Muscle layer of duodenum (tissue), 2 donors: ENCODE data around the gene MAPK11.

ENCODE experiments used
- H3K27ac ChIP-seq: one replicate; pipeline ENCODE4 v1.7.0; 2013; ENCODE audit warnings: mild to moderate bottlenecking, low read length
- H3K27me3 ChIP-seq: one replicate; pipeline ENCODE4 v1.7.0; 2013; ENCODE audit warnings: low read depth, mild to moderate bottlenecking, control low read depth, low read length
- H3K36me3 ChIP-seq, 2 donors: one replicate each; pipeline ENCODE4 v1.7.0; 2013; ENCODE audit warnings: low read length in 2 of 2, control low read depth in 1 of 2, mild to moderate bottlenecking in 1 of 2; ENCODE audit not compliant: insufficient read depth in 2 of 2, control insufficient read depth in 1 of 2
- H3K4me1 ChIP-seq, 2 donors: one replicate each; pipeline ENCODE4 v1.7.0; 2013; ENCODE audit warnings: low read length in 2 of 2, mild to moderate bottlenecking in 2 of 2, control low read depth in 1 of 2, moderate library complexity in 1 of 2; ENCODE audit not compliant: insufficient read depth in 2 of 2, control insufficient read depth in 1 of 2
- H3K4me3 ChIP-seq, 2 donors: one replicate each; pipeline ENCODE4 v1.7.0; 2013; ENCODE audit warnings: low read length in 2 of 2, low read depth in 1 of 2, mild to moderate bottlenecking in 1 of 2
- H3K9me3 ChIP-seq, 2 donors: one replicate each; pipeline ENCODE4 v1.7.0; 2013; ENCODE audit warnings: low read length in 2 of 2, control low read depth in 1 of 2, mild to moderate bottlenecking in 1 of 2; ENCODE audit not compliant: control insufficient read depth in 1 of 2
- donor health status: healthy.

MAPK11 gene

GRCh38 chr22:50232481-50233151 lies 37.6 kb downstream of the MAPK11 start:
- Histone ChIP-seq H3K27ac (no peak overlapping the region), H3K36me3 (peaks cover 5 to 51% of the 10 kb centered on the region in 2 donors), H3K4me1 (peaks cover 0 to 3% of the 10 kb centered on the region in 2 donors), H3K9me3 (no peaks in the 10 kb centered on the region), H3K27me3 (no peaks in the 10 kb centered on the region), H3K4me3 (no peak overlapping the region)

GRCh38 chr22:50229370-50229769 lies 40.8 kb downstream of the MAPK11 start:
- peaks cover 12 to 67% of the 10 kb centered on the region in 2 donors for H3K36me3 ChIP-seq
- H3K4me3 ChIP-seq = no peak overlapping the region
- no peaks in the 10 kb centered on the region for H3K4me1 ChIP-seq
- H3K27ac ChIP-seq = no peak overlapping the region
- no peaks in the 10 kb centered on the region for H3K27me3 ChIP-seq
- no peaks in the 10 kb centered on the region for H3K9me3 ChIP-seq

- Histone ChIP-seq H3K9me3 (no peaks in the 10 kb centered on the region), H3K27me3 (no peaks in the 10 kb centered on the region), H3K4me1 (no peaks in the 10 kb centered on the region), H3K4me3 (no peak overlapping the region), H3K36me3 (peaks cover 16 to 69% of the 10 kb centered on the region in 2 donors), H3K27ac (no peak overlapping the region)
These were observed 41.8 kb downstream of the MAPK11 start for GRCh38 chr22:50228366-50228765.

DNA sequence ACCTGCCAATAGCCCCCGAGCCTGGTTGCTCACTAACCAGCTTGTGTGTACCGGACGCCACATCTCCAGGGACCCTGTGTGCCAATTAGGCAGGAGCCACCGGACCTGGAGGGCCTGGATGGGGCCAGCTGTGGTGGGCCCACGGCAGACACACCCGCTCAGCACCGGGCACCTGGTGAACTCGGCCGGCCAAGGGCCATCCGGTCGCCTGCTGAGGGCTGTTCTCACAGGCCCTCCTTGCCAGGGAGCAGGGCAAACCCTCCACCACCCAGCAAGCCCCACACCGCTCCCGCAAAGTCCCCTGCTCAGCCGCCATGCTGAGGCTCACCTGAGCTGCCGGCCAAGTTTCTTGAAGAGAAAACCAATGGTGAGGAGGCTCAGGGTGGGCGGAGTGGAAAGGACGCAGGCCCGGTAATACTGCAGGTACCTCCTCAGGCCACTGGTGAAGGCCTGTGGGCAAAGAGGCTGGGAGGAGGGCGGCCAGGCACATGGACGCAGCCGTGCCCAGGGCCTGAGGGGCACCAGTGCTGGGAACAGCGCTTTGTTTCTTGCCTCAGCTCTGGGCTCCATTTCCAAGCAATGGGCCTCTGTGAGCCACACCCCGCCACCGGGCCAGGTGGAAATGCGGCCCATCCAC lies 42.5 kb downstream of the MAPK11 start:
- H3K27me3 ChIP-seq = no peaks in the 10 kb centered on the region
- no peak overlapping the region for H3K27ac ChIP-seq
- no peaks in the 10 kb centered on the region for H3K9me3 ChIP-seq
- H3K36me3 ChIP-seq = peaks cover 22 to 69% of the 10 kb centered on the region in 2 donors
- H3K4me3 ChIP-seq = no peak overlapping the region
- no peaks in the 10 kb centered on the region for H3K4me1 ChIP-seq

DNA sequence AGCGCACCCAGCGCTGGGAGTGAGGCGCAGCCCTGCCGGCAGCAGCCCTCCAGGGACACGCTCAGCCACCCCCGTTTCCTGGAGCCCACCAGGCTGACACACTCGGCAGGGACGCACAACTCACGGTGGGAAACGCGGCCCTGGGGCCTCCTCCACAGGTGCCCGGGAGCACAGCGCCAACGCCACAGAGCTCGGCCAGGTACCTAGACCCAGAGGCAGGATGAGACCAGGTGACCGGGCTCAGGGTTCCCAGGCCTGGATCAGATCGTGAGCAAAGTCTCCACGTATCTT lies 43.4 kb downstream of the MAPK11 start:
- peaks cover 30 to 70% of the 10 kb centered on the region in 2 donors for H3K36me3 ChIP-seq

GRCh38 chr22:50226063-50226874 lies 43.9 kb downstream of the MAPK11 start:
- H3K36me3 ChIP-seq = peaks cover 31 to 75% of the 10 kb centered on the region in 2 donors
- no peaks in the 10 kb centered on the region for H3K27me3 ChIP-seq
- no peaks in the 10 kb centered on the region for H3K4me1 ChIP-seq
- H3K4me3 ChIP-seq = no peak overlapping the region
- no peak overlapping the region for H3K27ac ChIP-seq
- no peaks in the 10 kb centered on the region for H3K9me3 ChIP-seq

More for the DNA sequence above, 43.4 kb downstream of the MAPK11 start:
- Histone ChIP-seq H3K27me3 (no peaks in the 10 kb centered on the region), H3K4me3 (no peak overlapping the region), H3K27ac (no peak overlapping the region), H3K9me3 (no peaks in the 10 kb centered on the region), H3K4me1 (no peaks in the 10 kb centered on the region)

DNA sequence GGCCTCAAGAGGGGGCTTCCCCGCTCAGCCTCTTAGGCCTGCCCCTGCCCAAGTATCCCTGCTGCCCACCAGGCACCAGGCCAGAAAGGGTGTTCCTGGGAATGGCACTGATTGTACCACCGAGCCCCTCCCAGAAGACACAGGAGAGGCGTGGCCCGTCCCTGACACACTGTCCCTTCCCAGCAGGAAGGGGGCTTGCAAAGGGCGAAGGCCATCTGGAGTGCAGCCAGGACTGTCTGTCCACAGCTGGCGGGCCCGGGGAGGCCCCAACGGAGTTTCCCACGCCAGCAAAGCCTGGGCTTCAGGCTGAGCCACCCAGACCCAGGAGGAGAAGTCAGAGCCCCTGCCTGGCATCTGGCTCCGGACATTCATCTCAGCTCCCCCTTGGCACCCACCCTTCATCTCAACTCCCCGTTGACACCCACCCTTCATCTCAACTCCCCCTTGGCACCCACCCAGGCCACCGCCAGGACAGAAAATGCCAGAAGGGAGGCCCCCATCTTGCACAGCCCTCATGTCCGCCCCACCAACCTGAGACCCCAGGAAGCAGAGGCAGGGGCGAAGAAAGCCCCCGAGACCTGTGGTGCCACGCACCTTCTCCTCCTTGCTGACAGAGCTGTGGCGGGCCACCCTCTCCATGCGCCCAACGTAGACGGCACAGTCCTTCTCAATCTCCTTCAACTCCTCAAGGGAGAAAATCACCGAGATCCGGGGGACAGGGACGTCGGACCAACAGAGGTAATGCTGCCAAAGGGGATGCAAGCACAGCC lies 44.8 kb downstream of the MAPK11 start:
- Histone ChIP-seq H3K36me3 (peaks cover 40 to 84% of the 10 kb centered on the region in 2 donors), H3K27me3 (no peaks in the 10 kb centered on the region), H3K9me3 (no peaks in the 10 kb centered on the region), H3K4me3 (no peak overlapping the region), H3K27ac (no peak overlapping the region), H3K4me1 (no peaks in the 10 kb centered on the region)

- no peak overlapping the region for H3K4me3 ChIP-seq
- H3K27me3 ChIP-seq = no peaks in the 10 kb centered on the region
- H3K27ac ChIP-seq = no peak overlapping the region
- H3K36me3 ChIP-seq = peaks cover 36 to 85% of the 10 kb centered on the region in 2 donors
- H3K4me1 ChIP-seq = peaks cover 0 to 8% of the 10 kb centered on the region in 2 donors
- no peaks in the 10 kb centered on the region for H3K9me3 ChIP-seq
These were observed 46.1 kb downstream of the MAPK11 start for GRCh38 chr22:50224071-50224470.

DNA sequence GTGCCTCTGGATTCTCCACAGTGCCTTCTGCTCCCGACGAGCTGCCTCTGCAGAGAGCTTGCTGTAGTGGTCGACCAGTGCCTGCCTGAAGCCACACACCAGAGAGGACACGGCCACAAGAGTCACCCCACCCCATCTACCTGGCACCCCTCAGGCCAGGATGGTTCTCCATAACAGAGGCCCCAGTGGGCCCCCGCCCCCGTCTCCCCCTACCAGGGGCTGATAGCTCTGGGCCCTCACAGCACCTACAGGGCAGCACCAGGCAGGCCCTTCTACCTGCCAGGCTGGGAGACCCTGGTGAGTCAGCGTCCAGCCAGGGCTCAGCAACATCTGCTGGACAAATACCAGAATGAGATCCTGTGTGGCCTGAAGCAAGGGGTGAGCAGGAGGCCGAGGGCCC lies 47.7 kb downstream of the MAPK11 start:
- H3K27me3 ChIP-seq = no peaks in the 10 kb centered on the region
- no peak overlapping the region for H3K4me3 ChIP-seq
- H3K9me3 ChIP-seq = no peaks in the 10 kb centered on the region
- peaks cover 36 to 85% of the 10 kb centered on the region in 2 donors for H3K36me3 ChIP-seq
- H3K4me1 ChIP-seq = peaks cover 0 to 9% of the 10 kb centered on the region in 2 donors
- H3K27ac ChIP-seq = no peak overlapping the region

DNA sequence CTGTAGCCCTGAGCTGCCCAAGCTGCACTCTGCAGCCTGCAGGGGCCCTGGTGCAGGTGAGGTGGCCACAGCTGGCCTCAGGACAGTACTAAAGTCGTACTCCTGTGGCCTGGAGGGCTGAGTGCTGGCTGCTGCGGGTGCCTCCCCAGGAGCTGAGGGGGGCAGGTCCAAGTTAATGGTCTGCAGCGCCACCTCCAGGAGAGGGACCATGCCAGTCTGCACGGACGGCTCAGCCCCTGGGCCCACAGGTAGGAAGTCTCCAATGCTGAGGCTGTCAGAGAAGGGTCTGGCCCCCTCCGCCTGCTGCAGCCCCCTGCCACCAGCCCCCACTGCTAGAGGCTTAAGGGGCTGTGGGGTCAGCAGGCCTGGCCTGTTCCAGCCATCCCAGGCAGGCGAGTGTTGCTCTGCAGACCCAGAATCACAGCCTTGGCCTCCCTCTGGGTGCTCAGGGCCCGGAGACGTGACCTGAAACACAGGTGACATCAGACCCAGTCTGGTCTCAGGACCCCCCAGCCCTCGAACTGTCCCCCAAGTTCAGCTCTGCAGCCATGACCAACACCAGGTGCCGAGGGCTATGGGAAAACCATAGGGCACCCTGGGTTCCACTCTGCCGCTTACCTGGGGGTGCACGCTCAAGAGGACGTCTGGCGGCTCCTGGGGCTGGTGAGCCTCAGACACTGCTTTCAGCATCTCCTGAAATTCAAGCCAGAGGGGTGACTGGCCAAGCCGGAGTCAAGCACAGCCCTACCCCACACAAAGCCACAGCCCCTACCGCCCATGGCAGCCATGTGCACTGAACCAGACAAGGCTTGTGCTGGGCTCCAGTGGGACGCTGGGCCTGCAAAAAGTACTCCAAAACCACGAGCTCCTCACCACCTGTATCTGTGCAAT lies 48.5 kb downstream of the MAPK11 start:
- Histone ChIP-seq H3K27me3 (no peaks in the 10 kb centered on the region), H3K4me1 (peaks cover 0 to 9% of the 10 kb centered on the region in 2 donors), H3K9me3 (no peaks in the 10 kb centered on the region), H3K27ac (no peak overlapping the region), H3K4me3 (no peak overlapping the region), H3K36me3 (peaks cover 38 to 86% of the 10 kb centered on the region in 2 donors)
